CD4-positive, alpha-beta T cell (primary cell): ENCODE measurements around the gene GPSM1. TPM values are rescaled to one million over a fixed set of nuclear protein-coding genes. Genes with fewer than 3 reads are reported as not detected.

Experiments used
- ATAC-seq: fragments of 200-7000 bp; cut with Tn5 transposase; one replicate; pipeline ENCODE4 v1.10.0; 2022; ENCODE audit warnings: mild to moderate bottlenecking; ENCODE audit not compliant: poor library complexity
- CTCF ChIA-PET: fragments of 350-600 bp; sonication (Branson Sonifier 250); formaldehyde crosslinking; loops from one replicate; lab custom pipeline; 2021; ENCODE audit warnings: antibody characterized with exemption, inconsistent platforms; lab: Charles Lee
- POLR2A ChIA-PET: fragments of 350-600 bp; sonication (Branson Sonifier 250); formaldehyde crosslinking; loops from one replicate; lab custom pipeline; 2021; ENCODE audit warnings: antibody characterized with exemption, inconsistent platforms; lab: Charles Lee
- DNase-seq, 14 experiments: peaks; one replicate each; pipeline ENCODE4 v3.0.0-alpha.2; 2013 to 2020; ENCODE audit warnings: mixed read lengths in 2 of 14
- H3K27ac ChIP-seq, 2 donors: one replicate each; pipeline versions ENCODE4 v1.5.1 to v1.7.0; 2013; ENCODE audit warnings: low read length in 2 of 2, low read depth in 1 of 2, mild to moderate bottlenecking in 1 of 2
- H3K27me3 ChIP-seq, 2 experiments: 1 replicate in 1 of 2; 2 replicates in 1 of 2; pipeline versions ENCODE4 v1.6.1 to v1.7.0; 2013; ENCODE audit warnings: low read length in 2 of 2, control low read depth in 1 of 2, mild to moderate bottlenecking in 1 of 2, moderate library complexity in 1 of 2; ENCODE audit not compliant: insufficient read depth in 2 of 2, control insufficient read depth in 1 of 2
- H3K36me3 ChIP-seq: one replicate; pipeline ENCODE4 v1.6.1; 2013; ENCODE audit warnings: low read length, control low read depth; ENCODE audit not compliant: insufficient read depth
- H3K4me1 ChIP-seq: one replicate; pipeline ENCODE4 v1.6.1; 2013; ENCODE audit warnings: low read length, control low read depth; ENCODE audit not compliant: insufficient read depth
- H3K4me3 ChIP-seq: one replicate; pipeline ENCODE4 v1.5.1; 2013; ENCODE audit warnings: mild to moderate bottlenecking, low read length, moderate library complexity
- H3K9me3 ChIP-seq, 2 experiments: 1 replicate in 1 of 2; 2 replicates in 1 of 2; pipeline versions ENCODE4 v1.6.1 to v1.7.0; 2013; ENCODE audit warnings: low read length in 2 of 2, mild to moderate bottlenecking in 2 of 2, control low read depth in 1 of 2, moderate library complexity in 1 of 2; ENCODE audit not compliant: control insufficient read depth in 1 of 2, insufficient read depth in 1 of 2
- H3K27ac Mint-ChIP-seq: one replicate; pipeline ENCODE4 v1.8.0; 2020; ENCODE audit warnings: mixed read lengths
- H3K27me3 Mint-ChIP-seq: one replicate; pipeline ENCODE4 v1.8.0; 2021; ENCODE audit warnings: mixed read lengths
- H3K36me3 Mint-ChIP-seq: one replicate; pipeline ENCODE4 v1.8.0; 2021; ENCODE audit warnings: low read depth, mixed read lengths
- H3K4me1 Mint-ChIP-seq: one replicate; pipeline ENCODE4 v1.8.0; 2021; ENCODE audit warnings: low read depth, mixed read lengths
- H3K4me3 Mint-ChIP-seq: one replicate; pipeline ENCODE4 v1.8.0; 2020; ENCODE audit warnings: mild to moderate bottlenecking, mixed read lengths
- H3K9me3 Mint-ChIP-seq: one replicate; pipeline ENCODE4 v1.8.0; 2020; ENCODE audit warnings: mixed read lengths
- intact Hi-C, 2 experiments: fragments of 100-400 bp; cut with DNase I in 1 of 2; cut with micrococcal nuclease in 1 of 2; formaldehyde crosslinking; loops; one replicate each; pipeline versions ENCODE4 v1.15.1 to v1.9.0; 2023 to 2025; cut with DNase I, micrococcal nuclease
- total RNA-seq, 174 experiments: library from RNA in 2 of 174; stranded (reverse) in 2 of 174; gene quantifications; one replicate each; pipeline ENCODE4 v1.2.3 and lab custom pipeline; 2021 to 2026
- TF ChIP-seq, protein P1 (sequence below): fragments of 200-600 bp; IDR thresholded peaks from one replicate; pipeline ENCODE4 v1.8.0; 2022; ENCODE audit warnings: antibody characterized with exemption, mild to moderate bottlenecking

GPSM1 gene
- total RNA-seq, 2 experiments from 2014 or later, result 7.7 to 8.6 TPM

DNA sequence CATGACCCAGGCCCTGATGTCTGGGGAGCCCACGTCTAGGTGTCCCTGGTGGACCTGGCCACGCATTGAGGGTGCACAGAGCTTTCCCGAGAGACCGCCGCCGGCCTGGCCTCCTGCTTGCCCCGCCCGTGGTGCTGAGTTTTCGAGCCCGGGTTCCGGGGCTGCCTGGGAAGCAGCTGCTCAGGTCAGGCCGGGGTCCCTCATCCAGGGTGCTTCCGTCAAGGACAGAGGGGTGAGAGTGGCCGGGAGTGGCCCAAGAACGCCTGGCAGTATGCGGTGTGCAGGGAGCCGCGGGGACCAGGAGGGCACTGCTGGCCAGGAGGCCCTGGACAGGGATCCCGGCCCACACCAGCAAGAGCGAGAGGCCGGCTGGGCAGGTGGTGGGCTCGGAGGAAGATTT lies 43.0 kb upstream of the GPSM1 start:
- TF ChIP-seq, protein P1, sequence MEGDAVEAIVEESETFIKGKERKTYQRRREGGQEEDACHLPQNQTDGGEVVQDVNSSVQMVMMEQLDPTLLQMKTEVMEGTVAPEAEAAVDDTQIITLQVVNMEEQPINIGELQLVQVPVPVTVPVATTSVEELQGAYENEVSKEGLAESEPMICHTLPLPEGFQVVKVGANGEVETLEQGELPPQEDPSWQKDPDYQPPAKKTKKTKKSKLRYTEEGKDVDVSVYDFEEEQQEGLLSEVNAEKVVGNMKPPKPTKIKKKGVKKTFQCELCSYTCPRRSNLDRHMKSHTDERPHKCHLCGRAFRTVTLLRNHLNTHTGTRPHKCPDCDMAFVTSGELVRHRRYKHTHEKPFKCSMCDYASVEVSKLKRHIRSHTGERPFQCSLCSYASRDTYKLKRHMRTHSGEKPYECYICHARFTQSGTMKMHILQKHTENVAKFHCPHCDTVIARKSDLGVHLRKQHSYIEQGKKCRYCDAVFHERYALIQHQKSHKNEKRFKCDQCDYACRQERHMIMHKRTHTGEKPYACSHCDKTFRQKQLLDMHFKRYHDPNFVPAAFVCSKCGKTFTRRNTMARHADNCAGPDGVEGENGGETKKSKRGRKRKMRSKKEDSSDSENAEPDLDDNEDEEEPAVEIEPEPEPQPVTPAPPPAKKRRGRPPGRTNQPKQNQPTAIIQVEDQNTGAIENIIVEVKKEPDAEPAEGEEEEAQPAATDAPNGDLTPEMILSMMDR, result no peak
- DNase-seq (no peak), ATAC-seq (no peak)
- H3K4me1 ChIP-seq, result peaks cover 9% of the 10 kb centered on the region
- H3K9me3 Mint-ChIP-seq, result no peaks in the 10 kb centered on the region
- peaks cover 5% of the 10 kb centered on the region for H3K27me3 Mint-ChIP-seq
- intact Hi-C loops, result loop anchor here in 1 of 2 experiments (5.0 to 10.0 kb wide), 2 partner anchors 317 to 680 kb away; no protein-coding TSS in a partner anchor
- peaks cover 5% of the 10 kb centered on the region for H3K4me1 Mint-ChIP-seq
- no peaks in the 10 kb centered on the region for H3K36me3 Mint-ChIP-seq
- ChIA-PET POLR2A (no interaction called here), CTCF (no interaction called here)
- H3K4me3 Mint-ChIP-seq, result no peak overlapping the region
- H3K4me3 ChIP-seq, result no peak overlapping the region
- no peak overlapping the region for H3K27ac ChIP-seq
- no peaks in the 10 kb centered on the region for H3K27me3 ChIP-seq
- no peaks in the 10 kb centered on the region for H3K36me3 ChIP-seq
- H3K9me3 ChIP-seq, result no peaks in the 10 kb centered on the region
- H3K27ac Mint-ChIP-seq, result no peak overlapping the region

DNA sequence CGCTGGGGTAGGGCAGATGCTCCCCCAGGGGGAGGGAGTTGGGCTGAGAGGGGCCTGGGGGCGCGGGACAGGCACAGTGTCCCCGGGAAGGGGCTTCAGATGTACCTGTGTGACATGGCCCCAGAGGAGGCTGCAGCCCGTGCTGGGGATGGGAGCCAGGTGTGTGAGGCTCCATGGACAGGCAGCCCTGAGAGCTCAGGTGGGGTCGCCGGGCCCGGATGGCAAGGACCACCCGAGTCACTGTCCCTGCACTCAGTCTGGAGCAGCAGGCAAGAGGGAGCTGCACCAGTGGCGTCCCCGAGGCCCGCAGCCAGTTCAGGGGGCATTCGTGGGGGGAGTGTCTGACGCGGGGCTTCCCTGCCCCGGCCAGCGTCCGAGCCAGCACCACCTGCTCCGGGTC lies 42.4 kb upstream of the GPSM1 start:
- intact Hi-C loops, result loop anchor here in 1 of 2 experiments (5.0 to 10.0 kb wide), 2 partner anchors 318 to 680 kb away; no protein-coding TSS in a partner anchor
- no peaks in the 10 kb centered on the region for H3K9me3 Mint-ChIP-seq
- CTCF ChIA-PET, result no interaction called here

DNA sequence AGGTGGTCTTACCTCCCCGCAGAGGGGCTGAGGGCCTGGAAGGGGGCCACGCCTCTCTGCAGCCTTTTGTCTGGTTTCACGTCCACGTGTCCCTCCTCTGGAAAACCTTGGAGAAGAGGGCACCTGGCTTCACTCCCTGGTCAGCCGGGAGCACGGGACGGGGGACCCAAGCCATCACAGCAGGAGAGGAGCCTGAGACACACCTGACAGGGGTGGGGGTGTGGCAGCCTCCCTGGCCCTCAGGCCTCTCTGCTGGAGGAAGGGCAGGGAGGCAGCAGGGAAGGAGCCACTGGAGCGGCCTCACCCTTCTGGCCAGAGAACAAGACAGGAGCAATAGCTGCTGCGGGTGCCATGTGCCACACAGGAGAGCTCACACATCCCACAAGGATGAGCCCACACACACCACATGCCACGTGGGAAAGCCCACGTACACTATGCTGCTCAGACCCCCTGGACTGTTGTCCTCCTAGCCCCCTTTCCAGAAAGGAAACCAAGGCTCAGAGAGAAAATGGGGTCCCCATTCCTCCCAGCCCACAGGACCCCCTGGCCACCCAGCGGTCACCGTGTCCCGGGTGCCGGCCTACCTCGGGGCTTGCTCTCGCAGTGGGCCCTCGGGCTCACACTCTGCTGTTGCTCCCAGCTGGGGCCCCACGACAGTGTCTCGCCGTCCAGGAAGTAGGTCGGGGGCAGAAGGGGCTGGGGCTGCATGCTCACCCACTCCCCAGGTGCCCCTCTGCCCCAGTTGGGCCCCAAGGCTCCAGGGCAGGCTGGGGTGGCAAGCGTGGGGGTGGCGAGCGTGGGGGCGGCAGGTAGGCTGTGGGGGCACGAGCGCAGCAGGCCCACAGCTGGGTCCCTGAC lies 41.6 kb upstream of the GPSM1 start:
- H3K27me3 ChIP-seq, result no peaks in the 10 kb centered on the region
- ChIA-PET CTCF (no interaction called here), POLR2A (no interaction called here)
- H3K27ac ChIP-seq, result no peak overlapping the region
- no peaks in the 10 kb centered on the region for H3K9me3 Mint-ChIP-seq
- no peaks in the 10 kb centered on the region for H3K9me3 ChIP-seq
- H3K27me3 Mint-ChIP-seq, result peaks cover 5% of the 10 kb centered on the region
- no peak overlapping the region for H3K4me3 Mint-ChIP-seq
- no peak overlapping the region for H3K27ac Mint-ChIP-seq
- ATAC-seq (no peak), DNase-seq (no peak)
- peaks cover 5% of the 10 kb centered on the region for H3K4me1 Mint-ChIP-seq
- intact Hi-C loops, result loop anchor here in 1 of 2 experiments (10.0 kb wide), 1 partner anchor 681 kb away; no protein-coding TSS in a partner anchor
- no peaks in the 10 kb centered on the region for H3K36me3 ChIP-seq
- H3K36me3 Mint-ChIP-seq, result no peaks in the 10 kb centered on the region
- TF ChIP-seq, protein P1, result no peak
- H3K4me3 ChIP-seq, result no peak overlapping the region
- peaks cover 9% of the 10 kb centered on the region for H3K4me1 ChIP-seq

More for the DNA sequence above, 42.4 kb upstream of the GPSM1 start:
- POLR2A ChIA-PET, result no interaction called here
- no peak overlapping the region for H3K27ac Mint-ChIP-seq
- H3K9me3 ChIP-seq, result no peaks in the 10 kb centered on the region
- no peak for DNase-seq
- H3K27me3 ChIP-seq, result no peaks in the 10 kb centered on the region
- H3K4me3 Mint-ChIP-seq, result no peak overlapping the region
- H3K27me3 Mint-ChIP-seq, result peaks cover 5% of the 10 kb centered on the region
- H3K36me3 Mint-ChIP-seq, result no peaks in the 10 kb centered on the region
- peaks cover 5% of the 10 kb centered on the region for H3K4me1 Mint-ChIP-seq
- ATAC-seq, result no peak
- peaks cover 9% of the 10 kb centered on the region for H3K4me1 ChIP-seq
- no peak overlapping the region for H3K27ac ChIP-seq
- H3K4me3 ChIP-seq, result no peak overlapping the region
- no peaks in the 10 kb centered on the region for H3K36me3 ChIP-seq
- TF ChIP-seq, protein P1, result no peak
